ENCODE results near the gene ADAM11. TPM values are rescaled to one million over a fixed set of nuclear protein-coding genes. Genes with fewer than 3 reads are reported as not detected.
A peak's percentile ranks its signal among the peaks of the same experiment; 100 is the strongest.

Gene ADAM11
- total RNA-seq, 1 donor from 2014 or later: 0.62 TPM

DNA sequence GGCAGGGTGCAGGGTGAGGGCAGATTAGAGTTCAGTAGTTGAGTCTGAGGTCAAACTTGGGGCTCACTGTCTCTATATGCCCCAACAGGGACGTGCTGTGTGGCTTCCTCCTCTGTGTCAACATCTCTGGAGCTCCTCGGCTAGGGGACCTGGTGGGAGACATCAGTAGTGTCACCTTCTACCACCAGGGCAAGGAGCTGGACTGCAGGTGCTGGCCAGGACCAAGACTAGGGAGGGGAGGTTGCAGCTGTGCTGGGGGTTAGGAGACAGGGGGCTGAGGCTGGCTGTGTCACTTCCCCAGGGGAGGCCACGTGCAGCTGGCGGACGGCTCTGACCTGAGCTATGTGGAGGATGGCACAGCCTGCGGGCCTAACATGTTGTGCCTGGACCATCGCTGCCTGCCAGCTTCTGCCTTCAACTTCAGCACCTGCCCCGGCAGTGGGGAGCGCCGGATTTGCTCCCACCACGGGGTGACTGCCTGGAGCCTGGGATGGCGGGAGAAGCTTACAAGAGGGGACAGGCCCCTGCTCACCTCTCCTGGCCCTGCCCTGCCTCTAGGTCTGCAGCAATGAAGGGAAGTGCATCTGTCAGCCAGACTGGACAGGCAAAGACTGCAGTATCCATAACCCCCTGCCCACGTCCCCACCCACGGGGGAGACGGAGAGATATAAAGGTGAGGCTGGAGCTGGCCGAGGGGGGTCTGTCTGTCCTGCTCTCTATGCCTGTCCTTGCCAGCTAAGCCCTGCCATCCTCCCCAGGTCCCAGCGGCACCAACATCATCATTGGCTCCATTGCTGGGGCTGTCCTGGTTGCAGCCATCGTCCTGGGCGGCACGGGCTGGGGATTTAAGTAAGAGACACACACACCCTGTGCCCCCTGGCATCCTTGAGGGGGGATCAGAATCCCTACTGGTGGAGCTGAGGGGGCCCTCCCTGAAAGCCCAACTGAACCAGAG is 18.9 kb downstream of the ADAM11 start:
- Mint-ChIP-seq H3K9me3 (ENCODE audit: unreplicated experiment) (no peaks in the 10 kb centered on the region), H3K27ac (ENCODE audit: unreplicated experiment) (no peak overlapping the region), H3K27me3 (ENCODE audit: unreplicated experiment) (peaks cover 22% of the 10 kb centered on the region), H3K4me3 (ENCODE audit: unreplicated experiment) (peak overlapping the region; percentile 39), H3K36me3 (ENCODE audit: low read depth, unreplicated experiment) (no peaks in the 10 kb centered on the region), H3K4me1 (ENCODE audit: unreplicated experiment) (peaks cover 16% of the 10 kb centered on the region)
- TF ChIP-seq, protein P1, sequence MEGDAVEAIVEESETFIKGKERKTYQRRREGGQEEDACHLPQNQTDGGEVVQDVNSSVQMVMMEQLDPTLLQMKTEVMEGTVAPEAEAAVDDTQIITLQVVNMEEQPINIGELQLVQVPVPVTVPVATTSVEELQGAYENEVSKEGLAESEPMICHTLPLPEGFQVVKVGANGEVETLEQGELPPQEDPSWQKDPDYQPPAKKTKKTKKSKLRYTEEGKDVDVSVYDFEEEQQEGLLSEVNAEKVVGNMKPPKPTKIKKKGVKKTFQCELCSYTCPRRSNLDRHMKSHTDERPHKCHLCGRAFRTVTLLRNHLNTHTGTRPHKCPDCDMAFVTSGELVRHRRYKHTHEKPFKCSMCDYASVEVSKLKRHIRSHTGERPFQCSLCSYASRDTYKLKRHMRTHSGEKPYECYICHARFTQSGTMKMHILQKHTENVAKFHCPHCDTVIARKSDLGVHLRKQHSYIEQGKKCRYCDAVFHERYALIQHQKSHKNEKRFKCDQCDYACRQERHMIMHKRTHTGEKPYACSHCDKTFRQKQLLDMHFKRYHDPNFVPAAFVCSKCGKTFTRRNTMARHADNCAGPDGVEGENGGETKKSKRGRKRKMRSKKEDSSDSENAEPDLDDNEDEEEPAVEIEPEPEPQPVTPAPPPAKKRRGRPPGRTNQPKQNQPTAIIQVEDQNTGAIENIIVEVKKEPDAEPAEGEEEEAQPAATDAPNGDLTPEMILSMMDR (IDR thresholded peaks at IDR 0.05; ENCODE audit: unreplicated experiment): no peak
- DNase-seq (ENCODE audit: low spot score): no peak

DNA sequence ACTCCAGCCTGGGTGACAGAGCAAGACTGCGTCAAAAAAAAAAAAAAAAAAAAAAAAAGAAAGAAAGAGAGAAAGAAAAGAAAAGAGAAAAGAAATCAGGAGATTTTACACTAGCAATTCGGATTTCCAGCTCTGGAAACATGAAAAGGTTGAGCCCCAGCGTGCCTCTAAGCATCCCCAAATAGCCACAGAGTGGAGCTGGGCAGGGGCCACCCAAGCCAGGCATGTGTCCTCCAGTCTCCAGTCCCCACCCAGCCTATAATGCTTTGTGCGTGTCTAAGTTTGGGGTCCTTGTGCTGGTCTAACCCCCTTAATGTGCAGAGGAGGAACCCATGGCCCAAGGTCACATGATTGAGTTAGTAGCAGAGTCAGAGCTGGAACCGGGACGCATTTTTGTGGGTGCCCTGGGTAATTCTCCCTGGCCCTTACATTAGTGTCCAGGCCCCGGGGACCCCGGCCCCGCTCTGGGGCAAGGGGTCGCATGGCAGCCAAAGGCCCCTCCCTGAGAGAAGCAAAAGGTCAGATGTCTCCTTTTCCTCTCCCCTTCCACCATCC is 19.9 kb downstream of the ADAM11 start:
- TF ChIP-seq, protein P1 (IDR thresholded peaks at IDR 0.05; ENCODE audit: unreplicated experiment): no peak
- Mint-ChIP-seq H3K36me3 (ENCODE audit: low read depth, unreplicated experiment) (no peaks in the 10 kb centered on the region), H3K27me3 (ENCODE audit: unreplicated experiment) (peaks cover 14% of the 10 kb centered on the region), H3K4me1 (ENCODE audit: unreplicated experiment) (peaks cover 18% of the 10 kb centered on the region), H3K9me3 (ENCODE audit: unreplicated experiment) (no peaks in the 10 kb centered on the region), H3K4me3 (ENCODE audit: unreplicated experiment) (no peak overlapping the region), H3K27ac (ENCODE audit: unreplicated experiment) (no peak overlapping the region)
- no peak for DNase-seq (ENCODE audit: low spot score)

DNA sequence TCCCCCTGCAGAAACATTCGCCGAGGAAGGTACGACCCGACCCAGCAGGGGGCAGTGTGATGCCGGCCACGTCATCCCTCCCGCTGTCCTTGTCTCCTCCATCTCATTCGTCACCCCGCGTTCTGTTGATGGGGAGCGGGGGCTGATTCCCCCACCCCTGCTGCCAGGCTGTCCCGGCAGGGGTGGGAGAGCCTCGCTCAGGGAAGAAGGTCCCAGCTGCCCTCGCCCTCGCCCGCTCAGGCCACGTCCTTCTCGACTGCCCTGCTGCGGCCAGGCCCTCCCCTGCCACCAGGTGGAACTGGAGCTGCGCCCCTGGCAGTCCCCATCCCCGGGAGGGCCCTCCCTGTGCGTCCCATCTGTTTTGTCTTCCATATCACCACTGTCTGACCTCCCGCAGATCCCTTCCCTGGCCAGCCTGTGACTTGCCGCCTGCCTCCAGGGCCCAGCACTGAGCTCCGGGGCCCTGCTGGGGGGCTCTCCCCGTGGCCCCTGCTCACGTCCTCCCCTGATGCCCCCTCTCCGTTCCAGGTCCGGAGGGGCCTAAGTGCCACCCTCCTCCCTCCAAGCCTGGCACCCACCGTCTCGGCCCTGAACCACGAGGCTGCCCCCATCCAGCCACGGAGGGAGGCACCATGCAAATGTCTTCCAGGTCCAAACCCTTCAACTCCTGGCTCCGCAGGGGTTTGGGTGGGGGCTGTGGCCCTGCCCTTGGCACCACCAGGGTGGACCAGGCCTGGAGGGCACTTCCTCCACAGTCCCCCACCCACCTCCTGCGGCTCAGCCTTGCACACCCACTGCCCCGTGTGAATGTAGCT is 20.6 kb downstream of the ADAM11 start:
- Mint-ChIP-seq H3K4me1 (ENCODE audit: unreplicated experiment) (peaks cover 18% of the 10 kb centered on the region), H3K27me3 (ENCODE audit: unreplicated experiment) (peaks cover 14% of the 10 kb centered on the region), H3K9me3 (ENCODE audit: unreplicated experiment) (no peaks in the 10 kb centered on the region), H3K36me3 (ENCODE audit: low read depth, unreplicated experiment) (no peaks in the 10 kb centered on the region), H3K4me3 (ENCODE audit: unreplicated experiment) (no peak overlapping the region), H3K27ac (ENCODE audit: unreplicated experiment) (no peak overlapping the region)
- TF ChIP-seq, protein P1 (IDR thresholded peaks at IDR 0.05; ENCODE audit: unreplicated experiment): peak; percentile 87
- DNase-seq (ENCODE audit: low spot score): peak; percentile 81

DNA sequence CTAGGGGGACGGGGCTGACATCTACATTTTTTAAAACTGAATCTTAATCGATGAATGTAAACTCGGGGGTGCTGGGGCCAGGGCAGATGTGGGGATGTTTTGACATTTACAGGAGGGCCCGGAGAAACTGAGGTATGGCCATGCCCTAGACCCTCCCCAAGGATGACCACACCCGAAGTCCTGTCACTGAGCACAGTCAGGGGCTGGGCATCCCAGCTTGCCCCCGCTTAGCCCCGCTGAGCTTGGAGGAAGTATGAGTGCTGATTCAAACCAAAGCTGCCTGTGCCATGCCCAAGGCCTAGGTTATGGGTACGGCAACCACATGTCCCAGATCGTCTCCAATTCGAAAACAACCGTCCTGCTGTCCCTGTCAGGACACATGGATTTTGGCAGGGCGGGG is 21.4 kb downstream of the ADAM11 start:
- no peak for DNase-seq (ENCODE audit: low spot score)
- TF ChIP-seq, protein P1 (IDR thresholded peaks at IDR 0.05; ENCODE audit: unreplicated experiment): no peak
- no peaks in the 10 kb centered on the region for H3K9me3 Mint-ChIP-seq (ENCODE audit: unreplicated experiment)
- peaks cover 18% of the 10 kb centered on the region for H3K4me1 Mint-ChIP-seq (ENCODE audit: unreplicated experiment)
- H3K36me3 Mint-ChIP-seq (ENCODE audit: low read depth, unreplicated experiment): no peaks in the 10 kb centered on the region
- H3K27me3 Mint-ChIP-seq (ENCODE audit: unreplicated experiment): peaks cover 14% of the 10 kb centered on the region
- no peak overlapping the region for H3K27ac Mint-ChIP-seq (ENCODE audit: unreplicated experiment)
- no peak overlapping the region for H3K4me3 Mint-ChIP-seq (ENCODE audit: unreplicated experiment)

All from endothelial cell (in vitro differentiated cells).